Inflammatory macrophage (primary cell): Measurements from ENCODE around the gene LYRM7.
"Not testable (repeated sequence)": the region's sequence is repeated elsewhere in the genome, so short reads cannot be mapped to it uniquely, and the experiment has no call there.

Experiments used
- DNase-seq, 2 donors: peaks; one replicate each; pipeline ENCODE4 v3.0.0-alpha.2; 2020 to 2022

Gene LYRM7

GRCh38 chr5:131182839-131183238 lies 12.1 kb downstream of the LYRM7 start:
- no peak for DNase-seq

GRCh38 chr5:131185523-131186104 lies 14.9 kb downstream of the LYRM7 start:
- no peak for DNase-seq

DNA sequence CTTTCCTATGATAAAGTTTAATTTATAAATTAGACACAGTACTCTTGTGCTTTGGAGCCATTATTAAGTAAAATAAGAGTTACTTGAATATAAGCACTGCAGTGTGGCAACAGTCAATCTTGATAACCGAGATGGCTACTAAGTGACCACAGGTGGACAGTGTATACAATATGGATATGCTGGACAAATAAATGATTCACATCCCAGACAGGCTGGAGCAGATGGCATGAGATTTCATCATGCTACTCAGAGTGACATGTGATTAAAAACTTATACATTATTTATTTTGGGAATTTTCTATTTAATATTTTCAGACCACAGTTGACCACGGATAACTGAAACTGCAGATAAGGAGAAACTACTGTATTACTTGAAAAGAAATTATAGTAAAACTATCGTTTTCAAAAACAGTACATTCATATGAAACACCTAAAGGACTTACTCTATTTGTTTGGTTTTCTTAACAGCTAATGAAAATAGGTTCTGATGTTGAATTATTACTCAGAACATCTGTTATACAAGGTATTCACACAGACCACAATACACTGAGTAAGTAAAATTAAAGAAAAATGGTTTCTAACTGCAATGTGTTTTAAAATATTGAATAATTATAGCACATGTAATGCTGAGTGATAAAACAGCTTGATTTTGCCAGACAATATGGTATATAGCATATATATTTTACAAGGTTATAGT lies 16.0 kb downstream of the LYRM7 start:
- DNase-seq, result no peak

- no peak for DNase-seq
Measured at GRCh38 chr5:131193106-131193505, 22.4 kb downstream of the LYRM7 start.

DNA sequence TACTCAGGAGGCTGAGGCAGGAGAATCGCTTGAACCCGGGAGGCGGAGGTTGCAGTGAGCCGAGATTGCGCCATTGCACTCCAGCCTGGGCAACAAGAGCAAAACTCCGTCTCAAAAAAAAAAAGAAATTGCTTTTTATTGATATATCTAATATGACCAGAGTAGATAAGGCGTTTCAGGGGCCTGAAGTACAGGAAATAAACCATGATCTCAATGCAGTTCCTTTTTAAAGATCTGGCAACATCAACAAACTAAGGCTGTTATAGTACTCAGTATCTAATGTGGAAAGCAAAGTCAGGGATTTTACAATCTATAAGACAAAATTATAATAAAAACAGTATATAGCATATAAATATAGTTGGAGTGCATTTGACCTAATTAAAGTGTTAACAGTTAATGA lies 23.2 kb downstream of the LYRM7 start:
- DNase-seq, result not testable (repeated sequence)

DNA sequence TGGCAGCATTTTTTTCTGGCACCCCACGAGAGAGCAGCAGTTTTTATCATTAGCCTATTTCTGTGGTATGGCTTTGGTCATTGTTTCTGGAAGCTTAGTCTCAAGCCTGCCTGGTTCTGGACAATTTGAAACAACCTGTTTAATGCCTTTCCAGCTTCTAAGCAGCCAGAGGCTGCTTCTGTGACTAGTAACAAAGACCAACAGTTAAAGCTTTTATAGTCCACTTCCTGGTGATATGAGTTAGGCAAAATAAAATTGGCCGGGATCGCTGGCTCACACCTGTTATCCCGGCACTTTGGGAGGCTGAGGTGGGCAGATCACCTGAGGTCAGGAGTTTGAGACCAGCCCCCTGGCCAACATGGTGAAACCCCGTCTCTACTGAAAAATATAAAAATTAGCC lies 24.0 kb downstream of the LYRM7 start:
- no peak for DNase-seq

- DNase-seq, result no peak
Measured at GRCh38 chr5:131195696-131196095, 25.0 kb downstream of the LYRM7 start.

- DNase-seq, result no peak
Measured at GRCh38 chr5:131196331-131196730, 25.6 kb downstream of the LYRM7 start.

DNA sequence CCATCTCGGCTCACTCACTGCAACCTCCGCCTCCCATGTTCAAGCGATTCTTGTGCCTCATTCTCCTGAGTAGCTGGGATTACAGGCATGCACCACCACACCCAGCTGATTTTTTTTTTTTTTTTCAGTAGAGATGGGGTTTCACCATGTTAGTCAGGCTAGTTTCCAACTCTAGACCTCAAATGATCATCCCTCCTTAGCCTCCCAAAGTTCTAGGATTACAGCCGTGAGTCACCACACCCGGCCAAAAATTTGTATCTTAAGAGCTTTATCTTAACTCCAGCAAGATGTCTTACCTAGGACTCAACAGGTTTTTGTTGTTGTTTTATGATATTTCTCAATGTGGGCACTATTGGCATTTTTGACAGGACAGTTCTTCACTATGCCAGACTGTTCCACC lies 27.9 kb downstream of the LYRM7 start:
- DNase-seq, result no peak

DNA sequence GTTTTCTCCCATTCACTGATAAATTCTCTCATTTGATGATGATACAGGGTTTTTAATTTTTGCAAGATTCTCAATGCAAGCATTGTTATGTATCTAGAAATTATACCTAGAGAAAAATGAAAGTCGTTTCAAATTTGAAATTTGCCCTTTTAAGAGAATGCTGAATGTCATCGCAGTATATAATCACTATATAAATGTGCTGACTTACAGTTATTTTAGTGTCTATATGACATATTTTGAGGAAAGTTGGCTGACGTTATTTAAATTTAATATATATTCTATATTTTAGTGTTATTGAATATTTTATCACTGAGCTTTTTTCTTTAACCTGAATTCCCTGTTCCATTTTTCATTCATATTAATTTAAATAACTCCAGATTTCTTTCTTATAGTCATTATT lies 29.8 kb downstream of the LYRM7 start:
- DNase-seq, result no peak

GRCh38 chr5:131204964-131205363 lies 34.2 kb downstream of the LYRM7 start:
- no peak for DNase-seq

- no peak for DNase-seq
Measured at GRCh38 chr5:131206061-131206460, 35.3 kb downstream of the LYRM7 start.

DNA sequence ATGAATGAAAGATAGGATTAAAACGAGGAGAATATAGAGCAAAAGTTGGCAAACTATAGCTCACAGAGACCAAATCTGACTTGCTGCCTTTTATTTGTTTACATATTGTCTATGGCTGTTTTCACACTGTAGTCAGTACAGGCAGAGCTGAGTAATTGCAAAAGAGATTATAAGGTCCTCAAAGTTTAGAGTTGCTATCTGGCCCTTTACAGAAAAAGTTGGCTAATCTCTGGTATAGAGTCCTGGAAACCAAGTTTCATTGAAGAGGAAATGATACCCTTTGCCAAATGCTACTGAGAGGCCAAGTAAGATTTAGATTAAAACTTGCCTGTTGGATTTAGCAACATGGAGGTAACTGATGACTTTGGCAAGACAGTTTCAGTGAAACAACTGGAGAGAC lies 36.0 kb downstream of the LYRM7 start:
- DNase-seq, result peak in 1 of 2 donors; percentile 55

GRCh38 chr5:131209175-131209505 lies 38.4 kb downstream of the LYRM7 start:
- no peak for DNase-seq

DNA sequence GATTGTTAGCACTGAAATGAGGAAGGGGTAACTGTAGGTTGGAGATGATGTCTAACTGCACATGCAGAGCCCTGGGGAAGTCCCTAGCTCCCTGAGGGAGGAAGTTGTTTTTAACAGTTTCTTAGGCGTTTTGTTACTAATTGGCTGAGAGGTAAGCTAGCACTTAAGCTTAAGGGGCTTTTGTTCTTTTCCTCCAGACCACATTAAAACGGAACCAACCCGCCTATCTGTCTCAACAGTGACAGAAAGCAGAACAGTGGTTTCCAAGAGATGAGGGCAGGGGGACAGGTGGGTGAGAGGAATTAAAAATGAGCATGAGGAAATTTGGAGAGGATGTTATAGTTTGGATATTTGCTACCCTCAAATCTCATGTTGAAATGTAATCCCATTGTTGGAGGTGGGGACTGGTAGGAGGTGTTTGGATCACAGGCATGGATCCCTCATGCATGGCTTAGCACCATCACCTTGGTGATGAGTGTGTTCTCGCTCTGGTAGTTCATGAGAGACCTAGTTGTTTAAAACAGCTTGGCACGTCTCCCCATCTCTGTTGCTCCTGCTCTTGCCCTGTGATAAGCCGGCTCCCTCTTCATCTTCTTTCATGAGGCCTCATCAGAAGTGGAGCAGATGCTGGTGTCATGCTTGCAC lies 38.9 kb downstream of the LYRM7 start:
- peak; percentile 89 to 92 for DNase-seq

DNA sequence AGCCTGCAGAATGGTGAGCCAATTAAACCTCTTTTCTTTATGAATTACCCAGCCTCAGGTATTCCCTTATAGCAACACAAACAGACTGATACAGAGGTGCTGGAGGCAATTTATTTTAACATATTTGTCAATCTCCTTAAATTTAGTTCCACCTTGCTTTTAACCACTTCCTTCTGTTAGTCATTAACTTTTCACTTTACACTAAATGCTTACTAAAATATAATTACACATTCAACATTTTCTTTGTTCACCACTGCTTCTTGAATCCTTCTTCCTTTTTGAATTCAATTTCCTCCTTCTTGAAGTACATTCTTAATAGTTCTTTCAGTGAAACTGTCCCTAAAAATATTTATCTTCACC lies 39.4 kb downstream of the LYRM7 start:
- peak in 1 of 2 donors; percentile 42 for DNase-seq

DNA sequence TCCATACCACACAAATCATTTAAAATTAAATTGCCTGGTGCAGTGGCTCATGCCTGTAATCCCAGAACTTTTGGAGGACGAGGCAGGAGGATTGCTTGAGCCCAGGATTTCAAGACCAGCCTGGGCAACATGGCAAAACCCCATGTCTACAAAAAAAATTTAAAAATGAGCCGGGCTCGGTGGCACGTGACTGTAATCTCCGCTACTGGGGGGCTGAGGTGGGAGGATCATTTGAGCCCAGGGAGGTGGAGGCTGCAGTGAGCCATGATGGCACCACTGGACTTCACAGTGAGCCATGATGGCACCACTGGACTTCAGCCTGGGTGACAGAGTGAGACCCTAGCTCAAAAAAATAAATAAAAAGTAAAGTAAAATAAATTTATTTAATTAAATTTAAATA lies 40.9 kb downstream of the LYRM7 start:
- DNase-seq, result no peak

DNA sequence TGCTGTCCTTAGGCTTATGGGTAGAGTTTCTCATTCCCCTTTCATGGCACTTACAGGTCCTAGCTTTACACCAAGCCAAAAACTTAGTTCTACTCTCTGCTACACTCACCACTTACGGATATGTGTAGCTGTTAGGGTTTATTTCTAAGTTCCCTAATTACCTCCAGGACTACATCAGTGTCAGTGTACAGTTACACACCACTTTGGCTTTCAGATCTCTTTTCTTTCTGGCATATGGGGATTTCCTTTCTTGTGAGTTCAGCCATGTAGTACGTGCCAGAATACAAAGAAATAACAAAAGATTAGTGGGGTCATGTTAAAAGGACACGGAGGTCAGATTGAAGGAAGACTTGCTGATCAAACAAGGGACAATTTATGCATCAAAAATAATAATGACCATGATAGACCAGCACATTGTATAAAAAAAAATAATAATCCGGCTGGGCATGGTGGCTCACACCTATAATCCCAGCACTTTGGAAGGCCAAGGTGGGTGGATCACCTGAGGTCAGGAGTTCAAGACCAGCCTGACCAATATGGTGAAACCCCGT lies 41.8 kb downstream of the LYRM7 start:
- peak in 1 of 2 donors; percentile 33 for DNase-seq

DNA sequence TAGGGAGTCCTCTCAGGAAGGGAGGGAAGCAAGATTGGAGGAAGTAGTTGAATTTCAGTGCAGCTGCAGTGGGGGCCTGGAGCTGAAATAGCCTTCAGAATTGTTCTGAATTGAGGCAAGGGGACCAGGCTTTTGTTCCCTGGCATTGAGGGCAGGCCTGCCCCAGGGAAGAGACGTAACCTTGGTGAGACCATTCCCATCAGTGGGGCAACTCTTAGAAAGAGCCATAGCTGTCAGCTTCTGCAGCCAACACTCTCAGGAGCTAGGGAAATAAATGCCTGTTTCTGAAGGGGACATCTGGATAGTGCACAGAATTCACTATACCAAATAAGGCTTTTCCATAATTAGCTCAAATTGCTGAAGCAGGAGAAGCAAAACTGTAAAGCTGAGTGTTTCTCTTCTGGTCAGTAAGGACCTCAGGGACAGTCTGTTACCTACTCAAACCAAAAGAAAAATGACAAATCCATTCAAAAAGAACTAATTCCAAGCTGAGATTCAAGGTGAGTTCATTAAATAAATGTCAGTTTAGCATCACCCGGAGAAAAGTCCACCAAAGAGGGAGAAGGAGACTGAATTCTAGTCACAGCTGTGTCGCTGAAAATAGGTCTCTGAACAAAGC lies 44.0 kb downstream of the LYRM7 start:
- no peak for DNase-seq

- no peak for DNase-seq
Measured at GRCh38 chr5:131217791-131218190, 47.0 kb downstream of the LYRM7 start.

- DNase-seq, result no peak
Measured at GRCh38 chr5:131218392-131218791, 47.6 kb downstream of the LYRM7 start.

DNA sequence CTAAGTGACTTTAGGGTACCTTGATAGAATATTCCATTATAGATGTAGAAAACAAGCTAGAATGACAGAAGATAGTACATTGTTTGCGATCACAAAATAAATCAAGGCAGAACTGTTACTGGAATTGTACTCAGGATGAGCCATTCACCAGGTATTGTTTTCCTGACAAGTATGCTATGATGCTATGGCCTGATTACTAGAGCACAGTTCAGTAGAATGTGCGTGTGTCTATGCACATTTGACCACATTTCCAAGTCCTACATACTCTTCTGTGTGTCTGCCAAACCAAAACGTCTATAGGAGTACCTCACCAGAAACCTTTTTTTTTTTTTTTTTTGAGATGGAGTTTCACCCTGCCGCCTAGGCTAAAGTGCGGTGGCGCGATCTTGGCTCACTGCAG lies 49.8 kb downstream of the LYRM7 start:
- no peak for DNase-seq

DNA sequence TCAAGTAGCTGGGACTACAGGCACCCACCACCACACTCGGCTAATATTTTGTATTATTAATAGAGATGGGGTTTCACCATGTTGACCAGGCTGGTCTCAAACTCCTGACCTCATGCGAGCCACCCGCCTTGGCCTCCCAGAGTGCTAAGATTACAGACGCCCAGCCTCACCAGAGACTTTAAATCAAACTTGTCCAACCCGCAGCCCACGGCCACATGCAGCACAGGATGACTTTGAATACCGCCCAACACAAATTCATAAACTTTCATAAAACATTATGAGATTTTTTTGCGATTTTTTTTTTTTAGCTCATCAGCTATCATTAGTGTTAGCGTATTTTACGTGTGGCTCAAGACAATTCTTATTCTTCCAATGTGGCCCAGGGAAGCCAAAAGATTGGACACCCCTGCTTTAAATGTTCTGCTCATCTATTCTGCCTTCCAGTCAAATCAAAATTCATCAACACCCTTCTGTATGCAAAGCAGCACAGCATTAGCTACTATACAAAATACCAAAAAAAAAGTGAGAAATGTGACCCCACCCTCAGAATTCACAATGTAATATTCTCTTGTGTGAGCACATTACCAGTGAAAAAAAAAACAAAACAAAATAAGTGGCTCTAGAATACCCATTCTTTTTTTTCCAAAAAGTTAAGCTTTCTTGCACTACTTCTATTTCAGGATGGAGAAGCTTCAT lies 50.4 kb downstream of the LYRM7 start:
- no peak for DNase-seq
